Measurements from ENCODE around the gene ARMC7. TPM values are rescaled to one million over a fixed set of nuclear protein-coding genes. Genes with fewer than 3 reads are reported as not detected.
"Not testable (repeated sequence)": the region's sequence is repeated elsewhere in the genome, so short reads cannot be mapped to it uniquely, and the experiment has no call there.

Gene ARMC7
- total RNA-seq, 1 donor from 2014 or later = 6.0 TPM

DNA sequence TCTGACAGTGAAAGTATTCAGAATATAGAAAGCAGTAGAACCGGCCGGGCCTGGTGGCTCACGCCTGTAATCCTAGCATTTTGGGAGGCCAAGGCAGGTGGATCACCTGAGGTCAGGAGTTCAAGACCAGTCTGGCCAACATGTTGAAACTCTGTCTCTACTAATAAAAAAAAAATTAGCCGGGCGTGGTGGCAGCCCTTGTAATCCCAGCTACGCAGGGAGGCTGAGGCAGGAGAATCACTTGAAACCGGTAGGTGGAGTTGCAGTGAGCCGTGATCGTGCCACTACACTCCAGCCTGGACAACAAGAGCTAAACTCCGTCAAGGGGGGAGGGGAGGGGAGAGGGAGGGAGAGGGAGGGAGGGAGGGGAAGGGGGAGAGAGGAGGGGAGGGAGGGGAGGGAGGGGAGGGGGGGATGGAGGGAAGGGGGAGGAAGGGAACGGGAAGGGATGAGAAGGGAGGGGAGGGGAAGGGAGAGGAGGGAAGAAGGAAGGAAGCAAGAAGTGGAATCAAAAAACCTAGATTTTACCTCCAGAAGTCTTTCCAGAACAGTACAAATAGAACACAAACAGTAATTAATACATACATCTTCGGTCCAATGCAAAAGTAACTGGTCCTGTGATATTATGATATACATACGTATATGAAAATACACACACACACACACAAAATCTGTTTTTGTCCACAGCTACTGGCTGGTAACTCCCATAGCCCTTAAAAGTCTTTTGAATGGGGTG is 32.6 kb downstream of the ARMC7 start:
- ATAC-seq = no peak
- no peak for DNase-seq
- intact Hi-C loops (cut with micrococcal nuclease) = no loop called here

DNA sequence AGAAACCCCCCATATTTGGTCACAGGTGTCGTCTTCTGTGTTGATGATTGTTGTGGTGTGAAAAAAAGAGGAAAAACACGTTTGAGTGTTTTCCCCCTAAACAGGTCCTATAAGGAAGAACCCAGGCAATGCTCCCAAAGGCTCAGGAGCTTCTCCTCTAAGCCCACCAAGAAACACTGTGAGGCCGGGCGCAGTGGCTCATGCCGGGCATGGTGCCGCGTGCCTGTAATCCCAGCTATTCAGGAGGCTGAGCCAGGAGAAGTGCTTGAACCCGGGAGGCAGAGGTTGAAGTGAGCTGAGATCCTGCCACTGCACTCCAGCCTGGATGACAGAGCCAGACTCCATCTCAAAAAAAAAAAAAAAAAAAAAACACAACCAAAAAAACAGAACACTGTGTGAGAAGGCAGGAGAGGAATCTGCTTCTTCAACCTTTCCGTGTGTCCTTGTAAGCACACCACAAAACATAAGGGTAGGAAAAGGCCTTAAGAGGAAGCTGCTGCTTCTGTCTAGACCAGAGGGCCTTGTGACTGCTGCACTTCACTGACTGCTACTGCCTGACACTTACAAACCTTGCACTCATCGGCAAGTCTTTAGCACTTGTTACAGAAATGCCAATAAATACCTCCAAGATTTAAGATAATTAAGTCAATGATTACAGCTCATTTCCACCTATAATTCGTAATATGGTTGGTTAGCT is 35.2 kb downstream of the ARMC7 start:
- no peak for DNase-seq
- no peak for ATAC-seq
- intact Hi-C loops (cut with micrococcal nuclease) = no loop called here

DNA sequence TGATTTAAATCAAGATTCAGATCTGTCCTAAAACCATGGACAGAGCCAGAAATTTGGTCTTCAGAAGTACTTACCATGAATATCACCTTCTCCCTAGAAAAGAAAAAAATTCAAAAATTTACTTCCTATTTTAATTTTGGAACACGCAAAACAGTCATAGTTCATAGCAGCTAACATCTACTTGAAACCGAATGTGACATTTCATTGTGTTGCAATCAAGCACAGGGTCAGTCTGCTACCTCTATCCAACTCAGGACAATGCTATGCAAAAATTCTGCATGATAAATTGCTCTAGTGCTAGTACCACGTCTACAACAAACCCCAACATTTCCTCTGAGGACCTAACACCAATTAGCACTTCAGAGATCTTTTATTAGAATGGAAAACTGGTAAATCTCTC is 36.8 kb downstream of the ARMC7 start:
- no peak for ATAC-seq
- intact Hi-C loops (cut with micrococcal nuclease) = no loop called here
- no peak for DNase-seq

DNA sequence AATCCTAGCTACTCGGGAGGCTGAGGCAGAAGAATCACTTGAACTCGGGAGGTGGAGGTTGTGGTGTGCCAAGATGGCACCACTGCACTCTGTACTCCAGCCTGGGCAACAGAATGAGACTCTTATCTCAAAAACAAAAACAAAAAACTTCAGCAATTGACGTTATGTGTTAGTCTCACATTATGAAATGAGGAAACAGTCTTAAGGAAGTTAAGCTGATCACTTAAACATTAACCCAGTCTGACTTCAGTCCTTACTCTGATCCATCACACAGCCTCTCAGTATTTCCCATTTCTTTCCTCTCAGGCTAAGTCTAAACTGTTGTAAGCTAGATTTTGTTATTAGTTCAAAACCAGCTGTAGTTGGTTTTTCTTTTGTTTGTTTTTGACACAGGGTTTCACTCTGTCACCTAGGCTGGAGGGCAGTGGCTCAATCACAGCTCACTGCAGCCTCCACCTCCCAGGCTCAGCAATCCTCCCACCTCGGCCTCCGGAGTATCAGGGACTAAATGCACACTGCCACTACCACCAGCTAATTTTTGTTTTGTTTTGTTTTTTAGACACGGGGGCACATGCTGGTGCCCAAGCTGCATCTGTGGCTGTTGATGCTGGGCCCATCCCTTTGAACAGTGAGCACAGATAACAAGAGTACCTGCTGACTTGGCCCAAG is 38.2 kb downstream of the ARMC7 start:
- intact Hi-C loops (cut with micrococcal nuclease) = no loop called here
- DNase-seq (no peak), ATAC-seq (no peak)

DNA sequence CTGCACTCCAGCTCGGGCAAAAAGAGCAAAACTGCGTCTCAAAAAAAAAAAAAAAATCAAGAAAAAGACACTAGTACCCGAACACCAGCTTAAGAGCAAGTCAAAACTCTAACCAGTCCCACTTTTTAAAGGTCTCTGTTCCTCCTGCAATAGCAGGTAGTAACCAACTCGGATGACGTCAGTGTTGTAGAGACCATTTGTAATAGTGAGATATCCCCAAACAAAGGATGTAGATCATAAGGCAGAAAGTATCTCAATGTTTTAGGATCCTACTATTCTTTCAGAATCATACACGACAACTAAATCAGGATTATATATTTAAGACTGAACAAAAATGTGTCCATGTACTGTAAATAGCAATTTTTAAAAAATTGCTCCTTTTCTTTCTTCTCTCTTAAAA is 42.2 kb downstream of the ARMC7 start:
- DNase-seq = no peak
- no peak for ATAC-seq
- intact Hi-C loops (cut with micrococcal nuclease) = no loop called here

DNA sequence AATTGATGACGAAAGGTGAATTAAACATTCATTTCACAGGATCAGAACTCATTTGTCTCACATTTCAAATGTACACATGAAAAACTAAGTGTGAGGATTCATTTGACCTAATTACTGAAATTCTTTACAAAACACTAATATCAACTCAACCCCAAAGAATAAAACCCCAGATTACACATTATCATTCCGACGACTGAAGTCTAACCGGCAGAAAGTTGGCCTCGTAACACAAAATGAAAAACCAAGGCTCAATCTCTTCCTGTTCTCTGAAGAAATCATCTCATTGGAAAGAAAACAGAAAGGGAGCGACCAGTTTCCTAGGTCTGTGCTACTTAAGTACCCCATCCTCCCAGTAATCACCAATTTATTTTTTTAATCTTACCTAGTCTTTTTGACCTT is 42.8 kb downstream of the ARMC7 start:
- no peak for DNase-seq
- ATAC-seq = no peak
- intact Hi-C loops (cut with micrococcal nuclease) = no loop called here

DNA sequence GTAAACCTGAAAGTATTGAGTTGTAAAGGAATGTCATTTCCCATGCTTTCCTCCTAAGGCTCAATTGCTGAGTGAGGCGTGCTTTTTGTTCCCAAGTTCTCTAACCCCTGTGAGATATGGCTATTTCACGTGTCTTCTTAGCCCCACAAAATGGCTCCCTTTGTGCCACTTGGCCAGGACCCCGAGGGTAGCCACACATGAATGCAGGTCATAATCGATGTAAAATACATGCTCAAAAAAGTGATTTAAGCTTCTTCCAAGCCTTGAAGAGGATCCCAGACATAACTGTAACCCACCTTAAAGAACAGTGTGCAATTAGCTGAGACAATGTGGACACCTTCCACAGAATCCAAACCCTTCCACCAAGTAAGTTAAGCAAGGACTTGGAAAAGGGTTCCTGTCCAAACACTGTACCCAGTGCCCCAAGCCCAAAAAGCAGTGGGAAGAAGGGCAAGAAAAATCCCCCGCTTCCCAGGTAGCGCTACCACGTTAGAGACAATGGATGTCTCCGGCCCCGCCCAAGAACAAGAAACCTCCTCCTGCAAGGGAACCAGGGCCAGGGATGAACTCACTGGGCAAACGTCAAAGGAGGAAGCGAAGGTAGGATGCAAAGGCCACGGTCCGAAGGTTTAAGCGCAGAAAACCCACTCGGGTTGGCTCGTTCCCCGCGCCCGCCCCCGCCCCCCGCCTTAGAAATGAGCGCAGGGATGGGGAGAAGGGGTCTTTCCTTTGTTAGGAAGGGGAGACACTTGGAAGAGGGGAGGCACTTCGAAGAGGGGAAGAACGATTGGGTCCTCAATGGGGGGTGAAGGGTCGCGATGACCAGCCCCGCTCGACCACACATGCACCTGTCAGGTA is 43.4 kb downstream of the ARMC7 start:
- ATAC-seq (no peak), DNase-seq (no peak)
- intact Hi-C loops (cut with micrococcal nuclease) = no loop called here

DNA sequence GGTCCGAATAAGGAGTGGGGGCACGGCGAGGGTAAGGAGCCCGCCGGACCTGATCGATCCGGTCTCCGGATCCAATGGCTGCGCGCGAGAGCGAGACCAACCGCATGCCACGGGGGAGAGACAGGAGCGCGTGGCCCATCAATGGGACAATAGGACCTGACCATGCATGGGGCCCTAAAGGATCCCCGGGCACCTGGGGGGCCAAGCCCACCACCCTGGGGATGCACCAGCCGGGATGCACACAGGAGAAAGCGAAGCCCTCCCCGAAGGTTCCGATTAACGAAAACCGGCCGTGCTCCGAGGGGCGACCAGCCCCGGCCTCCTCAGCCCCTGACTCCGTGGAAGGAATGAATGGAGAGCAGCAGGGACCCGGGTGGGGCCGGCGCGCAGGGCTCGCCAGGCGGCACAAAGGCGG is 44.0 kb downstream of the ARMC7 start:
- ATAC-seq (no peak), DNase-seq (peak; percentile 35)
- intact Hi-C loops (cut with micrococcal nuclease) = no loop called here

DNA sequence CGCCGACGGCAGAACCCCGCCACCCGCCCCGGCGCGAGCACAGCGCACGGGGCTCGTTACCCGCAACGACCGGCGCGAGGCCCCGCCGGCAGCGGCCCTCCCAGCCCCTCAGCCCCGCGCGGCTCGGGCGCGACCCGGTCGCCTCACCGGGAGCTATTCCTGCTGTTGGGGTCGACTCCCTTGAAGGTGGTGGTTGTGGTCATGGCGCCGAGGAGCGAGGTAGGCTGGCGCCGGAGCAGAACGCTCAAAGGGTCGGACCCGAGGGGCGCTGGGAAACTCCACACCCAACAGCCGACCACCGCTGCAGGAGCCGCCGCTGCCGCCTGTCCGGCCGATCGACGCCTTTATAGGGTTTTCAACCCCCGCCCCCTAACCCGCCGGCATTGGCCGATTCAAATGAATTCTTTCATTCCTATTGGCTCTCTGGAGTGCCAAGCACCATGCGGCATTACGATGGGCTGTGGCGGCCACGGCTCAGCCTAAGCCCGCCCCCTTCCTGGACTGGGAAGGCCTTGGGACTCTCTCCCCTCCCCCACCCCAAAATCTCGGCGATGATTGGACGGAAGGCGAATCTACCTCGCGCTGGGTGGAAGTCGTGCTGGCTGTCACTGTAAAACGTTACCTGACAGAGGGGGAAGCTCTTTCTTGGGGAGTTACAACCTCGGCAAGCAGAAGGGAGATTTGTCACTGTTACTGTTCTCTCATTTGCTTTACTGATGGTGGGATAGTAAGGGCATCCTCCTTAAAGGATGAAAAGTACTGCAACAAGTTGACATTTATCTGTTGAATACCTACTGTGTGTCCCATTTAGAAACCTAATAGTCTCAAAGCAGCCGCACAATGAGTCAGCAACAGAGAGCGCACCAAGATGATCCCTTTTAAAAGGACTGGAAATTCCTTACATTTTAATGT is 44.7 kb downstream of the ARMC7 start, which contains the start of gene JPT1:
JPT1 (minus strand) TSS at position 318 of the 912 bp plus-strand sequence; CDS start at position 203, 115 bp downstream.
- intact Hi-C loops (cut with micrococcal nuclease) = no loop called here
- DNase-seq (peak; percentile 98), ATAC-seq (peak; percentile 100)

DNA sequence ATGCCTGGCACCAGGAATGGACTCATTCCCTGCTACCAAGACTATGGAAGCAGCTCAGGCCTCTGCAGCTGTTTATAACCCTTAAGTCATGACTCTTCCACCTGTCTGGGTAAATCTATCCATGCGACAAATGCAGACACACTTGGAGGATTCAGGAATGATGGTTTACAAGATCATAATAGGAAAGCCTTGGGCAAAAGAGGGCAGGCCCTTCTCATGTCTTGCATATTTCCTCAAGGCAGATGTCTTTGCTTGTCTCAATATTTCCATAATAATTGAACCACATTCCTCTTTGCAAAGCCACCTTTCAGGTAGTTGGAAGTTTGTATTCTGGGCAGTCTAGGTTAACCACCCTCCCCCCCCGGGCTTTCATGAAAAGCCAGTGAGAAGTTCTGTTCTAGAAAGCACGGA is 45.4 kb downstream of the ARMC7 start:
- ATAC-seq (no peak), DNase-seq (no peak)
- intact Hi-C loops (cut with micrococcal nuclease) = no loop called here

DNA sequence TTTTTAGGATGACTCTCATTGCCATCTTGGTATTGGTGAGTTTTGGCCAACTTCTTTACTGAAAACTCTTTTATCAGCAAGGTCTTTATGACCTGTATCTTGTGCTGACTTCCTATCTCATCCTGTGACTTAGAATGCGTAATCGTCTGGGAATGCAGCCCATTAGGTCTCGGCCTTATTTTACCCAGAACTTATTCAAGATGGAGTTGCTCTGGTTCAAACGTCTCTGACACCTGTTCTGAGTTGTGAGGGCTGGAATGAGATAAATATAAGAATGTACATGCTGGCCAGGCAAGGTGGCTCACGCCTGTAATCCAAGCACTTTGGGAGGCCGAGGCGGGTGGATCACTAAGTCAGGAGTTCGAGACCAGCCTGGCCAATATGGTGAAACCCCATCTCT is 48.7 kb downstream of the ARMC7 start:
- intact Hi-C loops (cut with micrococcal nuclease); ATAC-seq; DNase-seq: not testable (repeated sequence)

DNA sequence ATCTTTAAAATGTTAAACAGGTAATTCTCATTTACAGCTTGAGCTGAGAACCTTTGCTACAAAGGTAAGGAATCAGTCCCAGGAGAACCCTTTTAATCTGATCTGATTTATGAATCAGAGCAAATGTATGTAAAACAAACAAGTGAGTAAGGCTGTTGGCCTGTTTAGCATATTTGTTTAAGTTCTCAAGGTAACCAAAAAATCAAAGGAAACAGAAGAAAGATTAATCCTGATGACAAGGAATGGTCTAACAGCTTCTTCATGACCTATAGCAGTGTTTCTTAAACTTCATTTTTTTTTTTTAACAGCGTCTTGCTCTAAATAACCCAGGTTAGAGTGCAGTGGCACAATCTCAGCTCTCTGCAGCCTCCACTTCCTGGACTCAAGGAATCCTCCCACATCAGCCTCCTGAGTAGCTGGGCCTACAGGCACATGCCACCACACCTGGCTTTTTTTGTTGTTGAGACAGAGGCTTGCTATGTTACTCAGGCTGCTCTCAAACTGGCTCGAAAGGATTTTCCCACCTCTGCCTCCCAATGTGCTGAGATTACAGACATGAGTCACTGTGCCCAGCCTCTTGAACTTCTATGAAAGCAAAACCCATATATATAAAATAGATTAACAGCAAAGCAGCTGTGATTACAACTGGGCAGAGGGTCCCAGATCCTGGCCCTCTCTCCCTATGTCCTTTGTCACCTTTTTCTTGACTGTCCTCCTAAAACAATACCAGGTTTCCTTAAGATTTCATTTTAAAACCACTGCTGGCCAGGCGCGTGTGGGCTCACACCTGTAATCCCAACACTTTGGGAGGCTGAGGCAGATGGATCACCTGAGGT is 49.6 kb downstream of the ARMC7 start:
- intact Hi-C loops (cut with micrococcal nuclease) = no loop called here
- ATAC-seq = no peak
- DNase-seq = no peak

DNA sequence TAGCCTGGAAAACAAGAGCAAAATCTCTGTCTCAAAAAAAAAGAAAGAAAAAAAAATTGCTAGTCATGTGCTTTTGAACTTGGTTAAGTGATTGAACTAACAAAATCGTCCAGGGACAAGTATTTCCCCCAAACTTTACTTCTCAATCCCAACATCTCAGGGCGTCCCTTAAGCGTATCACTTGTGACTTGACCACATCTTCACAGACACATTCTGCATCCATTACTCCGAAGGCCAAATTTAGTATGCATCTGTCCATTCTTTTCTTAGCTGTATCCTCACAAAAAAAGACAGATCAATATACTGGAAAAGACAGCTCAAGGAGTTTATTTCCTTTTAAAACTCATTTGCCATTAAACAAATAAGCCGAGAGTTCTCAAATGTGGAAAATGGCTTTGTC is 50.4 kb downstream of the ARMC7 start:
- no peak for ATAC-seq

DNA sequence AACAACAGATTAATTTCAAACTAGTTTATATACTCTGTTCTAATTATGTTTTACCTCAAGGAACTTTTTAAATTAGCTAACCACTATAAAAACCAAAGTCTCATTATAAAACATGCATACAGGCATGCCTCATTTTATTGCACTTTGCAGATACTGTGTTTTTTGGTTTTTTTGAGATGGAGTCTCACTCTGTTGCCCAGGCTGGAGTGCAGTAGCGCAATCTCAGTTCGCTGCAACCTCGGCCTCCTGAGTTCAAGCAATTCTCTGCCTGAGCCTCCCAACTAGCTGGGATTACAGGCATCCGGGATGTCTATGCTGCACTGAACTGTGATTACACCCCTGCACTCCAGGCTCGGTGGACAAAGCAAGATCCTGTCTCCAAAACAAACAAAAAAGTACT is 53.3 kb downstream of the ARMC7 start:
- intact Hi-C loops (cut with micrococcal nuclease) = no loop called here
- no peak for DNase-seq
- no peak for ATAC-seq

More for the DNA sequence above, 50.4 kb downstream of the ARMC7 start:
- intact Hi-C loops (cut with micrococcal nuclease) = no loop called here
- DNase-seq = no peak

DNA sequence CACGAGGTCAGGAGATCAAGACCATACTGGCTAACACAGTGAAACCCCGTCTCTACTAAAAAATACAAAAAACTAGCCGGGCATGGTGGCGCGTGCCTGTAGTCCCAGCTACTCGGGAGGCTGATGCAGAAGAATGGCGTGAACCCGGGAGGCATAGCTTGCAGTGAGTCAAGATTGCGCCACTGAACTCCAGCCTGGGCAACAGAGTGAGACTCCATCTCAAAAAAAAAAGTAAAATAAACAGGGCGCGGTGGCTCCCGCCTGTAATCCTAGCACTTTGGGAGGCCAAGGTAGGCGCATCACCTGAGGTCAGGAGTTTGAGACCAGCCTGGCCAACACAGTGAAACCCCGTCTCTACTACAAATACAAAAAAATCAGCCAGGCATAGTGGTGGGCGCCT is 54.8 kb downstream of the ARMC7 start:
- intact Hi-C loops (cut with micrococcal nuclease); ATAC-seq; DNase-seq: not testable (repeated sequence)

DNA sequence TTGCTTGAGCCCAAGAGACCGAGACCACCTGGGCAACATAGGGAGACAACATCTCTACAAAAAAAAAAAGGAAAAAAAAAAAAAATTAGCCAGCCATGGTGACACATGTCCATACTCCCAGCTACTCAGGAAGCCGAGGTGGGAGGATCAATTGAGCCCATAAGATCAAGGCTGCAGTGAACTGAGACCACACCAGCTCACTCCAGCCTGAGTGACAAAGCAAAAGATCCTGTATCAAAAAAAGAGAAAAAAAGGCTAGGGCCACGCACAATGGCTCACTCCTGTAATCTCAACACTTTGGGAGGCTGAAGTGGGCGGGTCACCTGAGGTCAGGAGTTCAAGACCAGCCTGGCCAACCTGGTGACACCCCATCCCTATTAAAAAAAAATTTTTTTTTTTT is 59.2 kb downstream of the ARMC7 start:
- intact Hi-C loops (cut with micrococcal nuclease) = no loop called here
- no peak for DNase-seq
- ATAC-seq = no peak

DNA sequence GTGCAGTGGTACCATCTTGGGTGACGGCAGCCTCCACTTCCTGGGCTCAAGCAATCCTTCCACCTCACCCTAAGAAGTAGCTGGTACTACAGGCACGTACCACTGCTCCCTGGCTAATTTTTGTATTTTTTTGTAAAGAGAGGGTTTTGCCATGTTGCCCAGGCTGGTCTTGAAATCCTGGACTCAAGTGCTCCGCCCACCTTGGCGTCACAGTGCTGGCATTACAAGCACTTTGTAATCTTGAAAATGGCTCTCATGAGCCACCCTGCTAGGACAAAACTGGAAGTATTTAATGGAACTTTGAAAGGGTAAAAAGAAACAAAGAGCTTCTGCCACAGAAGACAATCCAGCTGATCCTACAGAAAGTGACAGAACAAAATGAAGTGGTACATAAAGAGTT is 63.8 kb downstream of the ARMC7 start:
- ATAC-seq = no peak
- intact Hi-C loops (cut with micrococcal nuclease) = no loop called here
- no peak for DNase-seq

DNA sequence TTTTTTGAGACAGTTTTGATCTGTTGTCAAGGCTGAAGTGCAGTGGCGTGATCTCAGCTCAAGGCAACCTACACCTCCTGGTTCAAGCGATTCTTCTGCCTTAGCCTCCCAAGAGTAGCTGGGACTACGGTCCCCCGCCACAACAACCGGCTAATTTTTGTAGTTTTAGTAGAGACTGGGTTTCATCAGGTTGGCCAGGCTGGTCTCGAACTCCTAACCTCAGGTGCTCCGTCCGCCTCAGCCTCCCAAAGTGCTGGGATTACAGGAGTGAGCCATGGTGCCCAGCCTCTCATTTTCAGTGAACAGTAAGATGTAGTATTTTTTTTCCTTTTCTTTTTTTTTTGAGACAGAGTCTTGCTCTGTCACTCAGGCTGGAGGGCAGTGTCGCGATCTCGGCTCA is 65.2 kb downstream of the ARMC7 start:
- intact Hi-C loops (cut with micrococcal nuclease) = no loop called here

More for the DNA sequence above, 65.2 kb downstream of the ARMC7 start:
- DNase-seq (no peak), ATAC-seq (no peak)
